HEK293 (cell line): Measurements from ENCODE around the gene BICD1.

Source experiments
- CTCF ChIA-PET: fragments of 350-600 bp; formaldehyde crosslinking; extraction: SDS; loops from one replicate; lab custom pipeline; 2021; ENCODE audit warnings: antibody characterized with exemption; lab: Yijun Ruan, JAX
- POLR2A ChIA-PET: fragments of 300-600 bp; formaldehyde crosslinking; extraction: SDS; loops from one replicate; lab custom pipeline; 2020; ENCODE audit warnings: antibody characterized with exemption, inconsistent platforms; lab: Yijun Ruan, JAX
- H3K27ac ChIP-seq: fragments of 200-500 bp; sonication (Bioruptor generic); 2 replicates; pipeline ENCODE4 v1.5.1; 2014; ENCODE audit warnings: low read depth, low read length, control low read depth, inconsistent platforms; ENCODE audit errors: extremely low read depth
- H3K36me3 ChIP-seq, 2 experiments: fragments of 200-500 bp in 1 of 2; sonication (Bioruptor generic) in 1 of 2; 1 replicate in 1 of 2; 2 replicates in 1 of 2; pipeline ENCODE4 v1.5.1; 2014 to 2017; ENCODE audit warnings: inconsistent platforms in 2 of 2, low read length in 2 of 2; ENCODE audit not compliant: control insufficient read depth in 2 of 2, insufficient read depth in 1 of 2
- H3K4me1 ChIP-seq: fragments of 200-500 bp; sonication (Bioruptor generic); 2 replicates; pipeline ENCODE4 v1.5.1; 2014; ENCODE audit warnings: mild to moderate bottlenecking, low read length, inconsistent platforms; ENCODE audit not compliant: control insufficient read depth, insufficient read depth
- H3K4me3 ChIP-seq: 2 replicates; pipeline ENCODE4 v1.5.1; 2011; ENCODE audit warnings: low read depth, mild to moderate bottlenecking, control low read depth, low read length, moderate library complexity
- H3K9me3 ChIP-seq: fragments of 200-500 bp; sonication (Bioruptor generic); 2 replicates; pipeline ENCODE4 v1.5.1; 2014; ENCODE audit warnings: low read depth, low read length, inconsistent platforms; ENCODE audit not compliant: control insufficient read depth, insufficient read depth
- HIC1 ChIP-seq: fragments of 450-650 bp; formaldehyde crosslinking; IDR thresholded peaks from 2 replicates; pipeline ENCODE4 v1.5.1; 2016; ENCODE audit warnings: missing biosample characterization, missing genetic modification characterization
- HOXC10 ChIP-seq: sonication (generic); formaldehyde crosslinking; IDR thresholded peaks from 2 replicates; pipeline ENCODE4 v1.8.1; 2023; ENCODE audit warnings: mild to moderate bottlenecking, missing genetic modification reagents
- PATZ1 ChIP-seq: fragments of 450-650 bp; formaldehyde crosslinking; IDR thresholded peaks from 2 replicates; pipeline ENCODE4 v1.5.1; 2016; ENCODE audit warnings: missing biosample characterization, missing genetic modification characterization
- PRDM4 ChIP-seq: fragments of 450-650 bp; formaldehyde crosslinking; IDR thresholded peaks from 2 replicates; pipeline ENCODE4 v1.5.1; 2017; ENCODE audit warnings: missing biosample characterization, missing genetic modification characterization
- SALL2 ChIP-seq: fragments of 450-650 bp; formaldehyde crosslinking; IDR thresholded peaks from 2 replicates; pipeline ENCODE4 v1.5.0; 2017; ENCODE audit warnings: missing biosample characterization, mild to moderate bottlenecking, missing genetic modification characterization, borderline replicate concordance
- YY1 ChIP-seq: fragments of 450-650 bp; formaldehyde crosslinking; IDR thresholded peaks from 2 replicates; pipeline ENCODE4 v1.5.1; 2018; ENCODE audit warnings: missing biosample characterization, missing genetic modification characterization
- YY2 ChIP-seq: fragments of 450-650 bp; formaldehyde crosslinking; IDR thresholded peaks from 2 replicates; pipeline ENCODE4 v1.5.1; 2016; ENCODE audit warnings: missing biosample characterization, missing genetic modification characterization
- ZBTB1 ChIP-seq: fragments of 450-650 bp; formaldehyde crosslinking; IDR thresholded peaks from 2 replicates; pipeline ENCODE4 v1.5.1; 2016; ENCODE audit warnings: missing biosample characterization, missing genetic modification characterization
- ZBTB17 ChIP-seq: fragments of 450-650 bp; formaldehyde crosslinking; IDR thresholded peaks from 2 replicates; pipeline ENCODE4 v1.5.1; 2016; ENCODE audit warnings: missing biosample characterization, missing genetic modification characterization
- ZBTB6 ChIP-seq: fragments of 450-650 bp; formaldehyde crosslinking; IDR thresholded peaks from 2 replicates; pipeline ENCODE4 v1.5.1; 2017; ENCODE audit warnings: missing biosample characterization, missing genetic modification characterization
- ZFHX2 ChIP-seq: fragments of 450-650 bp; formaldehyde crosslinking; conservative IDR thresholded peaks from 2 replicates; pipeline ENCODE4 v1.5.1; 2016; ENCODE audit warnings: missing biosample characterization, missing genetic modification characterization
- ZFP41 ChIP-seq: fragments of 450-650 bp; formaldehyde crosslinking; IDR thresholded peaks from 2 replicates; pipeline ENCODE4 v1.5.1; 2016; ENCODE audit warnings: missing biosample characterization, missing genetic modification characterization, borderline replicate concordance
- ZNF24 ChIP-seq: fragments of 450-650 bp; formaldehyde crosslinking; IDR thresholded peaks from 2 replicates; pipeline ENCODE4 v1.5.1; 2016; ENCODE audit warnings: missing biosample characterization, missing genetic modification characterization
- ZNF248 ChIP-seq: fragments of 450-650 bp; formaldehyde crosslinking; IDR thresholded peaks from 2 replicates; pipeline ENCODE4 v1.5.1; 2017; ENCODE audit warnings: missing biosample characterization, missing genetic modification characterization
- ZNF335 ChIP-seq: fragments of 450-650 bp; formaldehyde crosslinking; conservative IDR thresholded peaks from 2 replicates; pipeline ENCODE4 v1.5.1; 2016; ENCODE audit warnings: missing biosample characterization, missing genetic modification characterization
- ZNF350 ChIP-seq: fragments of 450-650 bp; formaldehyde crosslinking; IDR thresholded peaks from 2 replicates; pipeline ENCODE4 v1.5.0; 2017; ENCODE audit warnings: missing biosample characterization, mild to moderate bottlenecking, missing genetic modification characterization
- ZNF394 ChIP-seq: fragments of 450-650 bp; formaldehyde crosslinking; IDR thresholded peaks from 2 replicates; pipeline ENCODE4 v1.5.1; 2016; ENCODE audit warnings: missing biosample characterization, missing genetic modification characterization, mild to moderate bottlenecking, moderate library complexity, borderline replicate concordance
- ZNF398 ChIP-seq: fragments of 450-650 bp; formaldehyde crosslinking; IDR thresholded peaks from 2 replicates; pipeline ENCODE4 v1.5.1; 2017; ENCODE audit warnings: missing biosample characterization, missing genetic modification characterization
- ZNF404 ChIP-seq: fragments of 450-650 bp; formaldehyde crosslinking; IDR thresholded peaks from 2 replicates; pipeline ENCODE4 v1.5.1; 2017; ENCODE audit warnings: missing biosample characterization, missing genetic modification characterization
- ZNF433 ChIP-seq: fragments of 450-650 bp; formaldehyde crosslinking; IDR thresholded peaks from 2 replicates; pipeline ENCODE4 v1.5.1; 2016; ENCODE audit warnings: missing biosample characterization, missing genetic modification characterization, low read depth
- ZNF580 ChIP-seq: fragments of 450-650 bp; formaldehyde crosslinking; IDR thresholded peaks from 2 replicates; pipeline ENCODE4 v1.5.1; 2016; ENCODE audit warnings: missing biosample characterization, missing genetic modification characterization
- ZNF600 ChIP-seq: fragments of 450-650 bp; formaldehyde crosslinking; IDR thresholded peaks from 2 replicates; pipeline ENCODE4 v1.5.1; 2016; ENCODE audit warnings: missing biosample characterization, missing genetic modification characterization
- ZNF623 ChIP-seq: fragments of 450-650 bp; formaldehyde crosslinking; IDR thresholded peaks from 2 replicates; pipeline ENCODE4 v1.5.1; 2016; ENCODE audit warnings: missing biosample characterization, missing genetic modification characterization
- ZNF658 ChIP-seq: fragments of 450-650 bp; formaldehyde crosslinking; IDR thresholded peaks from 2 replicates; pipeline ENCODE4; 2016; ENCODE audit warnings: missing biosample characterization, missing genetic modification characterization
- ZNF792 ChIP-seq: fragments of 450-650 bp; formaldehyde crosslinking; IDR thresholded peaks from 2 replicates; pipeline ENCODE4 v1.5.1; 2016; ENCODE audit warnings: missing biosample characterization, missing genetic modification characterization

BICD1 gene

GRCh38 chr12:32197421-32197820 is 90.8 kb downstream of the BICD1 start:
- POLR2A ChIA-PET = no interaction called here
- H3K9me3 ChIP-seq = no peaks in the 10 kb centered on the region
- no peaks in the 10 kb centered on the region for H3K36me3 ChIP-seq
- H3K4me3 ChIP-seq = no peak overlapping the region
- no peak for TF ChIP-seq YY1 (tag by site-specific recombination)
- no peak for TF ChIP-seq ZNF24 (tag by site-specific recombination)
- no peak for TF ChIP-seq YY2 (tag by site-specific recombination)
- no peak for TF ChIP-seq PRDM4
- TF ChIP-seq ZBTB17 (tag by site-specific recombination) = no peak
- no peak for TF ChIP-seq ZNF248 (tag by site-specific recombination)
- no peak for TF ChIP-seq ZNF658 (tag by site-specific recombination)
- no peak for TF ChIP-seq ZNF335 (tag by site-specific recombination)
- TF ChIP-seq ZNF350 = no peak
- no peak for TF ChIP-seq ZNF600 (tag by site-specific recombination)
- TF ChIP-seq ZNF433 = no peak
- no peak for TF ChIP-seq ZFP41 (tag by site-specific recombination)
- TF ChIP-seq HIC1 (tag by site-specific recombination) = no peak
- no peak for TF ChIP-seq ZBTB6 (tag by site-specific recombination)
- TF ChIP-seq ZNF580 (tag by site-specific recombination) = no peak
- TF ChIP-seq ZBTB1 = no peak
- no peak for TF ChIP-seq ZNF394 (tag by site-specific recombination)
- no peak for TF ChIP-seq ZNF623 (tag by site-specific recombination)
- TF ChIP-seq ZFHX2 (tag by site-specific recombination) = no peak
- no peak for TF ChIP-seq HOXC10 (CRISPR knock-in tag)
- CTCF ChIA-PET = no interaction called here
- H3K4me1 ChIP-seq = no peaks in the 10 kb centered on the region
- H3K27ac ChIP-seq = no peak overlapping the region

GRCh38 chr12:32198555-32198954 is 91.9 kb downstream of the BICD1 start:
- Histone ChIP-seq H3K36me3 (no peaks in the 10 kb centered on the region), H3K4me3 (no peak overlapping the region), H3K4me1 (no peaks in the 10 kb centered on the region), H3K27ac (no peak overlapping the region), H3K9me3 (no peaks in the 10 kb centered on the region)
- TF ChIP-seq PATZ1 (tag by site-specific recombination) (no peak), ZBTB17 (tag by site-specific recombination) (no peak), ZNF398 (tag by site-specific recombination) (no peak), ZNF792 (no peak), ZNF248 (tag by site-specific recombination) (no peak), SALL2 (no peak), ZNF404 (tag by site-specific recombination) (no peak)
- ChIA-PET CTCF (interaction anchor here (0.6 to 0.7 kb wide), 2 partner anchors 241 to 483 kb away, joined by 3 to 4 read pairs; no protein-coding TSS in a partner anchor), POLR2A (no interaction called here)
